ENCODE results near the gene RSPH10B2. TPM values are rescaled to one million over a fixed set of nuclear protein-coding genes. Genes with fewer than 3 reads are reported as not detected.
"Not testable (repeated sequence)": the region's sequence is repeated elsewhere in the genome, so short reads cannot be mapped to it uniquely, and the experiment has no call there.

Gene RSPH10B2
- polyA plus RNA-seq, 1 of the 3 experiments (the other 2 are of a cell fraction), result 0.10 TPM

DNA sequence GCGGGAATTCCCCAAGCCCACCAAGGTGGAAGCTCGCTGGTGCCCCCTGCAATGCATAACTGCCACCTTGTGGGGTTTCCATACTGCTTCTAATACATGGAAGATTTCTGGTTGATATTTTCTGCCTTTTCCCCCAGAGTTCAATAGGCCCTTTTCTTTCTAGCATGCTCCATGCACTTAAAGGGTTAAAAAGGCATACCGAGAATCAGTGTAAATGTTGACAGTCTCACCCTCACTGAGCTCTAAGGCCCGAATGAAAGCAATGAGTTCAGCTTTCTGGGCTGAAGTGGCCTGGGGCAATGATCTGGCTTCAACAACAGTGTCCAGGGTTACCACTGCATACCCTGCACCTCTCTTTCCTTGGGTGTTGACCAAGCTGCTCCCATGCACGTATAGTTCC, 89.2 kb downstream of the RSPH10B2 start:
- H3K9ac ChIP-seq; POLR2A ChIA-PET; H2AFZ ChIP-seq (ENCODE audit: low read depth); H3K9me3 ChIP-seq; H3K27ac ChIP-seq (ENCODE audit: low read depth in 2 of 2, low read length in 1 of 2); H3K4me3 ChIP-seq (ENCODE audit: low read depth in 2 of 2, low read length in 1 of 2); DNase-seq; H4K20me1 ChIP-seq (ENCODE audit: insufficient read depth); H3F3A ChIP-seq (replicated peaks; ENCODE audit: insufficient read depth); H3K79me2 ChIP-seq (ENCODE audit: insufficient read depth); H3K4me2 ChIP-seq; CTCF ChIA-PET; H3K36me3 ChIP-seq (replicated peaks in 1 of 2; ENCODE audit: control insufficient read depth in 1 of 2, insufficient read depth in 2 of 2, low read length in 1 of 2); H3K4me1 ChIP-seq (ENCODE audit: control insufficient read depth in 1 of 2, insufficient read depth in 2 of 2, low read depth in 1 of 2, low read length in 1 of 2); H3K9me2 ChIP-seq: not testable (repeated sequence)
- 9% methylated on average over 4 of the region's 5 CpGs for WGBS (ENCODE audit: low lambda C conversion rate)
- H3K27me3 ChIP-seq (ENCODE audit: insufficient read depth), result peaks cover 31% of the 10 kb centered on the region; the same call in 1 of the 2 replicates

DNA sequence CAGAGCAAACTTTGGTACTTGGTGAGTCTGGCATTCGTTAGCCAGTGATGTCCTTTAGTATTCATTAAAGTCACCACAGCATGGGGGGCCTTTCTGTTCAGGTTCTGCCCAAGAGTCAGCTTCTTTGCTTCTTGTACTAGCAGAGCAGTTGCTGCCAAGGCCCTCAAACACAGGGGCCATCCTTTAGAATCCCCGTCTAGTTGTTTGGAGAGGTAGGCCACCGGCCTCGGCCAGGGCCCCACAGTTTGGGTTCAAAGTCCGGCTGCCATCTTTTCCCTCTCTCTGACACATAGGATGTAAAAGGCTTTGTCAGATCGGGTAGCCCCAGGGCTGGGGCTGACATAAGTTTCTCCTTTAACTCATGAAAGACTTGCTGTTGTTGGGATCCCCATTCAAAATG, 89.8 kb downstream of the RSPH10B2 start:
- CTCF ChIA-PET; H3K36me3 ChIP-seq (replicated peaks in 1 of 2; ENCODE audit: control insufficient read depth in 1 of 2, insufficient read depth in 2 of 2, low read length in 1 of 2); H3K27ac ChIP-seq (ENCODE audit: low read depth in 2 of 2, low read length in 1 of 2); DNase-seq; H3K4me1 ChIP-seq (ENCODE audit: control insufficient read depth in 1 of 2, insufficient read depth in 2 of 2, low read depth in 1 of 2, low read length in 1 of 2); H3K9me3 ChIP-seq; H3K4me2 ChIP-seq; H3K9me2 ChIP-seq; H4K20me1 ChIP-seq (ENCODE audit: insufficient read depth); POLR2A ChIA-PET; H2AFZ ChIP-seq (ENCODE audit: low read depth); H3K79me2 ChIP-seq (ENCODE audit: insufficient read depth); H3K4me3 ChIP-seq (ENCODE audit: low read depth in 2 of 2, low read length in 1 of 2); H3K9ac ChIP-seq; H3F3A ChIP-seq (replicated peaks; ENCODE audit: insufficient read depth): not testable (repeated sequence)
- H3K27me3 ChIP-seq (ENCODE audit: insufficient read depth), result peaks cover 31% of the 10 kb centered on the region; the same call in 1 of the 2 replicates
- 35% methylated on average over 6 of the region's 6 CpGs for WGBS (ENCODE audit: low lambda C conversion rate)

DNA sequence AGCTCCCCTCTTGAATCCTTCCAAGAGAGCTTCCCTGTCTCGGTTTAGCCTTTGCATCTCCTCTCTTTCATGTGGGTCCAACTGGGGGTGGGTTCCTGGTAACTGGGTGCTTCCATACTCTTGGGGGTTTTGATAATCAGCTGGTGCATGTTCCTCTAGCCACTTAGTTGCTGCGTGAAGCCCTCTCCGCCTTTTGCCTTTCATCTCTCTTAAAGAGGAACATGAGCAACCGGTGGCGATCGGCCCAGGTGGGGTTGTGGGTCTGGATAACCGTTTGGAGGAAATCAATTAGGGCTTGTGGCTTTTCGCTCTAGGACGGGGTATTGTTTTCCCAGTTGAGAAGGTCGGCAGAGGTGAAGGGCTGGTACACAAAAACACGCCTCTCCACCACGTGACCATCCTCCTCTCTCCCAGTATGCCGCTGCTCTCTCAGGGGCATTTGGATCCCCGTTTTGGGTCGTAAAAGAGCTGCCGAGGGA, 92.1 kb downstream of the RSPH10B2 start:
- H4K20me1 ChIP-seq (ENCODE audit: insufficient read depth); H3F3A ChIP-seq (replicated peaks; ENCODE audit: insufficient read depth); H3K9me2 ChIP-seq; H2AFZ ChIP-seq (ENCODE audit: low read depth); H3K79me2 ChIP-seq (ENCODE audit: insufficient read depth); H3K9me3 ChIP-seq; H3K27ac ChIP-seq (ENCODE audit: low read depth in 2 of 2, low read length in 1 of 2); H3K4me3 ChIP-seq (ENCODE audit: low read depth in 2 of 2, low read length in 1 of 2); H3K4me2 ChIP-seq; DNase-seq; H3K36me3 ChIP-seq (replicated peaks in 1 of 2; ENCODE audit: control insufficient read depth in 1 of 2, insufficient read depth in 2 of 2, low read length in 1 of 2); POLR2A ChIA-PET; H3K9ac ChIP-seq; H3K4me1 ChIP-seq (ENCODE audit: control insufficient read depth in 1 of 2, insufficient read depth in 2 of 2, low read depth in 1 of 2, low read length in 1 of 2): not testable (repeated sequence)
- WGBS (ENCODE audit: low lambda C conversion rate), result 62% methylated on average over 16 of the region's 16 CpGs
- CTCF ChIA-PET, result interaction anchor here (1.4 kb wide), 1 partner anchor 11 kb away, joined by 3 read pairs; no protein-coding TSS in a partner anchor
- H3K27me3 ChIP-seq (ENCODE audit: insufficient read depth), result peaks cover 27% of the 10 kb centered on the region; the same call in 1 of the 2 replicates

DNA sequence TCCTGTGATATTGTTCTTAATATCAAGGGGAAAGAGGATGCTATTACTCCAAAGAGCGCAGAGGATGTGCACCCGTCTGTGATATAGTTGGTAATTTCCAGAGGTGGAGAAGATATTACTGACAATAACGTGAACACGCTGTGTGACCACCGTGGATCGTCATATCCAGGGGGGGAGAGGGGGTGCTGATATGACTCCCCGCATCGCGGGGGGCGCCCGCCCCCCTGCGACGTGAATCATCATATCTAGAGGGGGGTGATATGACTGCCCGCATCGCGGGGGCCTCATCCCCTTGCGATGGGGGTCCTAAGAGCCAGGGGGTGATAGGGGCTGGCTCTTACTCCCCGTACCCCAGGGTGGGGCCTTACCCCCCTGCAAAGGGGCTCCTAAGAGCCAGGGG, 93.8 kb downstream of the RSPH10B2 start:
- H3K36me3 ChIP-seq (replicated peaks in 1 of 2; ENCODE audit: control insufficient read depth in 1 of 2, insufficient read depth in 2 of 2, low read length in 1 of 2); H3K27ac ChIP-seq (ENCODE audit: low read depth in 2 of 2, low read length in 1 of 2); DNase-seq; H3K79me2 ChIP-seq (ENCODE audit: insufficient read depth); H3K9me3 ChIP-seq; POLR2A ChIA-PET; H3K4me2 ChIP-seq; H3K9ac ChIP-seq; H2AFZ ChIP-seq (ENCODE audit: low read depth); H3F3A ChIP-seq (replicated peaks; ENCODE audit: insufficient read depth); H4K20me1 ChIP-seq (ENCODE audit: insufficient read depth); H3K9me2 ChIP-seq; H3K4me1 ChIP-seq (ENCODE audit: control insufficient read depth in 1 of 2, insufficient read depth in 2 of 2, low read depth in 1 of 2, low read length in 1 of 2); CTCF ChIA-PET; H3K4me3 ChIP-seq (ENCODE audit: low read depth in 2 of 2, low read length in 1 of 2): not testable (repeated sequence)
- H3K27me3 ChIP-seq (ENCODE audit: insufficient read depth), result peaks cover 16% of the 10 kb centered on the region; the same call in 1 of the 2 replicates
- 52% methylated on average over 18 of the region's 18 CpGs for WGBS (ENCODE audit: low lambda C conversion rate)

Other genes with a start within 250 kb of the RSPH10B2 start
- gene GRID2IP, start 202.6 kb upstream of the RSPH10B2 start, polyA plus RNA-seq (2012; rRNA removed), result 0.03 and 0.06 TPM in 2 replicates
- 169 and 178 TPM in 2 replicates for gene ZDHHC4, start 176.6 kb upstream of the RSPH10B2 start, polyA plus RNA-seq (2012; rRNA removed)
- 31.3 and 39.1 TPM in 2 replicates for gene INTS15, start 164.1 kb upstream of the RSPH10B2 start, polyA plus RNA-seq (2012; rRNA removed)
- gene ZNF853, start 138.5 kb upstream of the RSPH10B2 start, polyA plus RNA-seq (2012; rRNA removed), result 15.9 and 17.6 TPM in 2 replicates
- gene ZNF316, start 116.8 kb upstream of the RSPH10B2 start, polyA plus RNA-seq (2012; rRNA removed), result 18.0 and 18.6 TPM in 2 replicates
- gene ZNF12, start 47.2 kb upstream of the RSPH10B2 start, polyA plus RNA-seq (2012; rRNA removed), result 9.5 and 15.2 TPM in 2 replicates
- gene CCZ1B, start 72.2 kb downstream of the RSPH10B2 start, polyA plus RNA-seq (2012; rRNA removed), result 30.0 and 47.1 TPM in 2 replicates

Measured in SK-N-SH (cell line).